ENCODE data around the gene CD80. TPM values are rescaled to one million over a fixed set of nuclear protein-coding genes. Genes with fewer than 3 reads are reported as not detected.
A peak's percentile ranks its signal among the peaks of the same experiment; 100 is the strongest.

Gene CD80
- polyA plus RNA-seq, 1 of the 3 experiments (the other 2 are of a cell fraction), result not detected

DNA sequence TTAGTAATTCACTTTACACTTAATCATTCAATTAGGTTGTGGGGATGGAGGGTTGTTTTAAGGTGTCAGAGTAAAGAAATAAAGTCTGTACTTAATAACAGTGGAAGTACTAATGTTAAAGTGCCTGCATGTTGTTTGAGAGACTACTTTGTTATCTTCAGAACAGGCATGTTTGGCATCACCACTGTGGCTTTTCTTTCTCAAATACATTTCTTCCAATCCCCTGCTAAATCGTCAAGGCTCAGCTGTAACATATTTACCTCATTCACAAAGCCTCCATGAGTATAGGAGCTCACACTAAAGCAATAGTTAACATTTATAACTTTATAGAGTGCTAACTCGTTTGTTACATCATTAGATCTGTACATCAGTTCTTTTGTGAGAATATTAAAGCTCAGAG, 58.5 kb downstream of the CD80 start:
- no peak for DNase-seq
- Histone ChIP-seq H3K4me2 (peak overlapping the region; percentile 94), H3K9ac (peak overlapping the region; percentile 97; the same call in 1 of the 2 replicates), H3K27me3 (ENCODE audit: insufficient read depth) (no peaks in the 10 kb centered on the region), H4K20me1 (ENCODE audit: insufficient read depth) (no peaks in the 10 kb centered on the region), H3K36me3 (replicated peaks in 1 of 2; ENCODE audit: control insufficient read depth in 1 of 2, insufficient read depth in 2 of 2, low read length in 1 of 2) (peaks cover 20 to 26% of the 10 kb centered on the region in 2 experiments), H3F3A (replicated peaks; ENCODE audit: insufficient read depth) (no peaks in the 10 kb centered on the region), H3K9me3 (no peaks in the 10 kb centered on the region), H2AFZ (ENCODE audit: low read depth) (no peak overlapping the region), H3K4me1 (ENCODE audit: control insufficient read depth in 1 of 2, insufficient read depth in 2 of 2, low read depth in 1 of 2, low read length in 1 of 2) (peaks cover 0 to 8% of the 10 kb centered on the region in 2 experiments; a peak in 1 of 4 replicates), H3K4me3 (ENCODE audit: low read depth in 2 of 2, low read length in 1 of 2) (peak overlapping the region; percentile 77 to 99), H3K79me2 (ENCODE audit: insufficient read depth) (peaks cover 76% of the 10 kb centered on the region), H3K27ac (ENCODE audit: low read depth in 2 of 2, low read length in 1 of 2) (peak overlapping the region; percentile 25 to 93; a peak in 3 of 4 replicates), H3K9me2 (no peaks in the 10 kb centered on the region)
- POLR2A ChIA-PET, result interaction anchor here (0.8 to 3.1 kb wide), 3 partner anchors 159 to 176 kb away, joined by 4 to 21 read pairs (median 9); partner anchors contain the start of genes COX17 and POPDC2
- CTCF ChIA-PET, result interaction anchor here (0.7 to 1.0 kb wide), 2 partner anchors 168 to 356 kb away, joined by 3 to 4 read pairs; no protein-coding TSS in a partner anchor
- TF ChIP-seq, protein P1, sequence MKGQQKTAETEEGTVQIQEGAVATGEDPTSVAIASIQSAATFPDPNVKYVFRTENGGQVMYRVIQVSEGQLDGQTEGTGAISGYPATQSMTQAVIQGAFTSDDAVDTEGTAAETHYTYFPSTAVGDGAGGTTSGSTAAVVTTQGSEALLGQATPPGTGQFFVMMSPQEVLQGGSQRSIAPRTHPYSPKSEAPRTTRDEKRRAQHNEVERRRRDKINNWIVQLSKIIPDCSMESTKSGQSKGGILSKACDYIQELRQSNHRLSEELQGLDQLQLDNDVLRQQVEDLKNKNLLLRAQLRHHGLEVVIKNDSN (IDR thresholded peaks at IDR 0.05; ENCODE audit: borderline replicate concordance, low read depth), result no peak
- TF ChIP-seq TCF12 (IDR thresholded peaks at IDR 0.05), result no peak
- 31% methylated on average over 2 of the region's 2 CpGs for WGBS (ENCODE audit: low lambda C conversion rate)

DNA sequence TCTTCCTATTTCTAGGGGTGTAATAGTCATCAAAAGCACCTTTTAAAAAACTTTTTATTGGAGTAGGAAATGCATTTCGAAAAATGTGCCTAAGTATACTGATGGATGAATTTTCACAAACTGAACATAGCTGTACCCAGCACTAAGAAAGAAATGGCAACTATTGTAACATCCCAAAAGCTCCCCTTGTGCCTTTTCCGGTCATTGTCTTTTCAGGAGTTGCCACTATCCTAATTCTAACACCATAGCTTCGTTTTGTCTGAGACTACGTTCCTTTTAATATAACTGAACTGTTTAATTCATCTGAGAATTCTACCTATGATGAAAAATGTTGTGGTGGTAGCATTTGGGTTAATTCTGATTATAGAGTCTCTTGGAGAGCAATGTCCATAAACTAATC, 59.1 kb downstream of the CD80 start:
- Histone ChIP-seq H3K9ac (peak overlapping the region; percentile 97), H4K20me1 (ENCODE audit: insufficient read depth) (no peaks in the 10 kb centered on the region), H3K4me2 (peak overlapping the region; percentile 94), H3K79me2 (ENCODE audit: insufficient read depth) (peaks cover 70% of the 10 kb centered on the region), H3K36me3 (replicated peaks in 1 of 2; ENCODE audit: control insufficient read depth in 1 of 2, insufficient read depth in 2 of 2, low read length in 1 of 2) (peaks cover 20% of the 10 kb centered on the region in 2 experiments), H3K9me2 (no peaks in the 10 kb centered on the region), H3K4me3 (ENCODE audit: low read depth in 2 of 2, low read length in 1 of 2) (peak overlapping the region; percentile 77 to 99), H3K9me3 (no peaks in the 10 kb centered on the region), H3K27me3 (ENCODE audit: insufficient read depth) (no peaks in the 10 kb centered on the region), H3K27ac (ENCODE audit: low read depth in 2 of 2, low read length in 1 of 2) (peak overlapping the region; percentile 25 to 93; a peak in 3 of 4 replicates), H3F3A (replicated peaks; ENCODE audit: insufficient read depth) (no peaks in the 10 kb centered on the region), H3K4me1 (ENCODE audit: control insufficient read depth in 1 of 2, insufficient read depth in 2 of 2, low read depth in 1 of 2, low read length in 1 of 2) (peaks cover 0 to 8% of the 10 kb centered on the region in 2 experiments; a peak in 1 of 4 replicates), H2AFZ (ENCODE audit: low read depth) (no peak overlapping the region)
- WGBS (ENCODE audit: low lambda C conversion rate), result 39% methylated on average over 4 of the region's 4 CpGs
- ChIA-PET CTCF (interaction anchor here (1.0 to 1.4 kb wide), 3 partner anchors 163 to 355 kb away, joined by 3 to 4 read pairs (median 4); no protein-coding TSS in a partner anchor), POLR2A (interaction anchor here (0.8 to 3.1 kb wide), 4 partner anchors 160 to 260 kb away, joined by 3 to 21 read pairs (median 6); partner anchors contain the start of genes B4GALT4, COX17 and POPDC2)
- TF ChIP-seq TAF1 (IDR thresholded peaks at IDR 0.05; ENCODE audit: borderline replicate concordance, low read depth, low read length) (no peak), RXRA (IDR thresholded peaks at IDR 0.05; ENCODE audit: borderline replicate concordance, low read depth) (no peak), MEF2A (IDR thresholded peaks at IDR 0.05; ENCODE audit: borderline replicate concordance, low read depth) (no peak), TEAD4 (IDR thresholded peaks at IDR 0.05; ENCODE audit: borderline replicate concordance, insufficient read depth) (no peak), YY1 (IDR thresholded peaks at IDR 0.05; ENCODE audit: low read depth) (no peak), EZH2phosphoT487 (IDR thresholded peaks at IDR 0.05; ENCODE audit: borderline replicate concordance, low read depth) (no peak), RAD21 (IDR thresholded peaks at IDR 0.05; ENCODE audit: low read length) (no peak), GATA2 (CRISPR knock-in tag; IDR thresholded peaks at IDR 0.05) (no peak), FOXM1 (IDR thresholded peaks at IDR 0.05; ENCODE audit: low read depth) (no peak), FOSL2 (IDR thresholded peaks at IDR 0.05; ENCODE audit: borderline replicate concordance, low read depth) (no peak)
- TF ChIP-seq, protein P1 (IDR thresholded peaks at IDR 0.05; ENCODE audit: borderline replicate concordance, low read depth), result no peak
- TF ChIP-seq, protein P2, sequence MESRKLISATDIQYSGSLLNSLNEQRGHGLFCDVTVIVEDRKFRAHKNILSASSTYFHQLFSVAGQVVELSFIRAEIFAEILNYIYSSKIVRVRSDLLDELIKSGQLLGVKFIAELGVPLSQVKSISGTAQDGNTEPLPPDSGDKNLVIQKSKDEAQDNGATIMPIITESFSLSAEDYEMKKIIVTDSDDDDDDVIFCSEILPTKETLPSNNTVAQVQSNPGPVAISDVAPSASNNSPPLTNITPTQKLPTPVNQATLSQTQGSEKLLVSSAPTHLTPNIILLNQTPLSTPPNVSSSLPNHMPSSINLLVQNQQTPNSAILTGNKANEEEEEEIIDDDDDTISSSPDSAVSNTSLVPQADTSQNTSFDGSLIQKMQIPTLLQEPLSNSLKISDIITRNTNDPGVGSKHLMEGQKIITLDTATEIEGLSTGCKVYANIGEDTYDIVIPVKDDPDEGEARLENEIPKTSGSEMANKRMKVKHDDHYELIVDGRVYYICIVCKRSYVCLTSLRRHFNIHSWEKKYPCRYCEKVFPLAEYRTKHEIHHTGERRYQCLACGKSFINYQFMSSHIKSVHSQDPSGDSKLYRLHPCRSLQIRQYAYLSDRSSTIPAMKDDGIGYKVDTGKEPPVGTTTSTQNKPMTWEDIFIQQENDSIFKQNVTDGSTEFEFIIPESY (IDR thresholded peaks at IDR 0.05; ENCODE audit: borderline replicate concordance, low read depth), result no peak
- DNase-seq, result no peak

All from SK-N-SH (cell line).